Lower leg skin (tissue), 3 donors: ENCODE measurements around the gene ARHGAP10.

Experiments used
- POLR2A ChIP-seq, 2 donors: fragments of 450-650 bp; IDR thresholded peaks; one replicate each; pipeline ENCODE4 v1.6.1; 2016 to 2017; ENCODE audit warnings: antibody characterized with exemption in 2 of 2, mild to moderate bottlenecking in 1 of 2, moderate library complexity in 1 of 2
- TF ChIP-seq, protein P1 (sequence below), 3 donors: fragments of 450-650 bp; IDR thresholded peaks; one replicate each; pipeline ENCODE4 v1.5.1; 2016; ENCODE audit warnings: antibody characterized with exemption in 3 of 3, mild to moderate bottlenecking in 3 of 3, moderate library complexity in 2 of 3

DNA sequence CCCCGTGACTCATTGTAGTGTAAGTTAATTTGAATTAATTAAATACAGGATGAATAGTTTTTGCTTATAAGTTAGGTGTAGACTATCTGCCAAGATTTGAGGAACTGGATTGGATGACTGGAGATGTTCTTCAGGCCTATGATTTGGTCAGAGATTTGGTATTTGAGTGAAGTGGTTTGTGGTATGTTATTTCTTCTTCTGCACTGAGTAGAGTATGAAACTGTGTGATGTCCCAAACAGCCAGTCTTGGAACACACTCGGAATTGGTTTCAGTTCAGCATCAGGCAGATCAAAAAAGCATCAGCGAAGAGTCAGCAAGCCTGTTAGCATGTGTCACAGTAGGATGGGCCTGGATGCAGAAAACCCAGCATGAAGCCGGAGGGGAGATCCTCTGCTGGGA, 294.1 kb downstream of the ARHGAP10 start:
- TF ChIP-seq, protein P1, sequence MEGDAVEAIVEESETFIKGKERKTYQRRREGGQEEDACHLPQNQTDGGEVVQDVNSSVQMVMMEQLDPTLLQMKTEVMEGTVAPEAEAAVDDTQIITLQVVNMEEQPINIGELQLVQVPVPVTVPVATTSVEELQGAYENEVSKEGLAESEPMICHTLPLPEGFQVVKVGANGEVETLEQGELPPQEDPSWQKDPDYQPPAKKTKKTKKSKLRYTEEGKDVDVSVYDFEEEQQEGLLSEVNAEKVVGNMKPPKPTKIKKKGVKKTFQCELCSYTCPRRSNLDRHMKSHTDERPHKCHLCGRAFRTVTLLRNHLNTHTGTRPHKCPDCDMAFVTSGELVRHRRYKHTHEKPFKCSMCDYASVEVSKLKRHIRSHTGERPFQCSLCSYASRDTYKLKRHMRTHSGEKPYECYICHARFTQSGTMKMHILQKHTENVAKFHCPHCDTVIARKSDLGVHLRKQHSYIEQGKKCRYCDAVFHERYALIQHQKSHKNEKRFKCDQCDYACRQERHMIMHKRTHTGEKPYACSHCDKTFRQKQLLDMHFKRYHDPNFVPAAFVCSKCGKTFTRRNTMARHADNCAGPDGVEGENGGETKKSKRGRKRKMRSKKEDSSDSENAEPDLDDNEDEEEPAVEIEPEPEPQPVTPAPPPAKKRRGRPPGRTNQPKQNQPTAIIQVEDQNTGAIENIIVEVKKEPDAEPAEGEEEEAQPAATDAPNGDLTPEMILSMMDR (IDR thresholded peaks at IDR 0.05) = no peak
- TF ChIP-seq POLR2A (IDR thresholded peaks at IDR 0.05) = no peak
